ENCODE measurements around the gene OGDH. TPM values are rescaled to one million over a fixed set of nuclear protein-coding genes. Genes with fewer than 3 reads are reported as not detected.
"Not testable (repeated sequence)": the region's sequence is repeated elsewhere in the genome, so short reads cannot be mapped to it uniquely, and the experiment has no call there.

The OGDH gene
- total RNA-seq, 1 donor from 2014 or later, result 62.0 TPM

DNA sequence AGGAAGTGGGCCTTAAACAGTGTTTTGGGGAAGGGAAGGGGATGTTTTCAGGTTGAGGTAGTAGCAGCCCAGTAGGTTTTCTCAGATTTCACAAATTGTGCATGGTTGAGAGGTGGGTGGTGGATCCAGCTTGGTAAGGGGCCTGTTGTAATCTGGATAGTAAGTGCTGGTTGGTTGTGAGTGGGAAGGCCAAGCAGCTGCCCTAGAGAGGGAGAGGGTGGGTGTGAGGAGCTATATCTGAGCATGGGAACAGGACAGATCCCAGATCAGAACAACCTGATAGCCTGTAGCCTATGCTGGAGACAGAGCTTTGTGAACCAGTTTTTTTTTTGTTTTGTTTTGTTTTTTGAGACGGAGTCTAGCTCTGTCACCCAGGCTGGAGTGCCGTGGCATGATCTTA is 88.3 kb downstream of the OGDH start:
- DNase-seq (ENCODE audit: low read depth), result no peak
- no peak overlapping the region for H3K4me3 ChIP-seq (ENCODE audit: low read depth, low read length)
- TF ChIP-seq, protein P1, sequence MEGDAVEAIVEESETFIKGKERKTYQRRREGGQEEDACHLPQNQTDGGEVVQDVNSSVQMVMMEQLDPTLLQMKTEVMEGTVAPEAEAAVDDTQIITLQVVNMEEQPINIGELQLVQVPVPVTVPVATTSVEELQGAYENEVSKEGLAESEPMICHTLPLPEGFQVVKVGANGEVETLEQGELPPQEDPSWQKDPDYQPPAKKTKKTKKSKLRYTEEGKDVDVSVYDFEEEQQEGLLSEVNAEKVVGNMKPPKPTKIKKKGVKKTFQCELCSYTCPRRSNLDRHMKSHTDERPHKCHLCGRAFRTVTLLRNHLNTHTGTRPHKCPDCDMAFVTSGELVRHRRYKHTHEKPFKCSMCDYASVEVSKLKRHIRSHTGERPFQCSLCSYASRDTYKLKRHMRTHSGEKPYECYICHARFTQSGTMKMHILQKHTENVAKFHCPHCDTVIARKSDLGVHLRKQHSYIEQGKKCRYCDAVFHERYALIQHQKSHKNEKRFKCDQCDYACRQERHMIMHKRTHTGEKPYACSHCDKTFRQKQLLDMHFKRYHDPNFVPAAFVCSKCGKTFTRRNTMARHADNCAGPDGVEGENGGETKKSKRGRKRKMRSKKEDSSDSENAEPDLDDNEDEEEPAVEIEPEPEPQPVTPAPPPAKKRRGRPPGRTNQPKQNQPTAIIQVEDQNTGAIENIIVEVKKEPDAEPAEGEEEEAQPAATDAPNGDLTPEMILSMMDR (conservative IDR thresholded peaks at IDR 0.05; ENCODE audit: low read depth, low read length), result no peak

- no peak overlapping the region for H3K4me3 ChIP-seq (ENCODE audit: low read depth, low read length)
- TF ChIP-seq, protein P1 (conservative IDR thresholded peaks at IDR 0.05; ENCODE audit: low read depth, low read length), result no peak
- no peak for DNase-seq (ENCODE audit: low read depth)
These were observed 89.3 kb downstream of the OGDH start for GRCh38 chr7:44695756-44696155.

- TF ChIP-seq, protein P1 (conservative IDR thresholded peaks at IDR 0.05; ENCODE audit: low read depth, low read length), result no peak
- no peak for DNase-seq (ENCODE audit: low read depth)
- H3K4me3 ChIP-seq (ENCODE audit: low read depth, low read length), result no peak overlapping the region
These were observed 90.3 kb downstream of the OGDH start for GRCh38 chr7:44696728-44697127.

DNA sequence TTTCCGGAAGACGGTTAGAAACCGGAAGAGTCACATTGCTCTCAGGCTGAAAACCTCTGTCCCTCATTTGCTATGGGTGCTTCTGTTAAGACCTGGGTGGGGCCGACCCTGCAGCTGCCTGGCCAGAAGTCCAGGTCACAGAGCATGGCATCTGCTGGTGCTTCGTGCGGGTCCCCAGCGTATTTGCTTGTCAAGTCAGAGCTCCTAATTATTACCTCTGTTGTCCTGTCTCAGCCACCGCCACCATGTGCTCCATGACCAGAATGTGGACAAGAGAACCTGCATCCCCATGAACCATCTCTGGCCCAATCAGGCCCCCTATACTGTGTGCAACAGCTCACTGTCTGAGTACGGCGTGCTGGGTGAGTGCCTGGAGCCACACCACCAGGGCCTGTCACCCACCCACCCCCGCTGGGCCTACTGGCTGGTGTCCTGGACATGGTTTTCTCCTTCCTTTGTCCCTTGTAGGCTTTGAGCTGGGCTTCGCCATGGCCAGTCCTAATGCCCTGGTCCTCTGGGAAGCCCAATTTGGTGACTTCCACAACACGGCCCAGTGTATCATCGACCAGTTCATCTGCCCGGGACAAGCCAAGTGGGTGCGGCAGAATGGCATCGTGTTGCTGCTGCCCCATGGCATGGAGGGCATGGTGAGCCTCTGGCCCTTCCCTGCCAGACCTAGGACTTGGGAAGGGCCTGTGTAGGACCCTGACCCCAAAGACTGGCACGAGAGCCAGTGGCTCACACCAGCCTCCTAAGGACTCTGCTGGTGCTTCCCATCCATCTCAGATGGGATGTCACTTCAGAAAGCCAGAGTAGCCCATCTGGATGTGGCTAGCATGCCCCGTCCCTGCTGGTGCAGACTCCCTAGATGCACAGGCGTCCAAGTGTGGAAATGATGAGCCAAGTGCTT is 91.0 kb downstream of the OGDH start:
- H3K4me3 ChIP-seq (ENCODE audit: low read depth, low read length), result no peak overlapping the region
- DNase-seq (ENCODE audit: low read depth), result no peak
- TF ChIP-seq, protein P1 (conservative IDR thresholded peaks at IDR 0.05; ENCODE audit: low read depth, low read length), result no peak

- TF ChIP-seq, protein P1 (conservative IDR thresholded peaks at IDR 0.05; ENCODE audit: low read depth, low read length), result no peak
- H3K4me3 ChIP-seq (ENCODE audit: low read depth, low read length), result no peak overlapping the region
- no peak for DNase-seq (ENCODE audit: low read depth)
These were observed 91.7 kb downstream of the OGDH start for GRCh38 chr7:44698046-44698580.

DNA sequence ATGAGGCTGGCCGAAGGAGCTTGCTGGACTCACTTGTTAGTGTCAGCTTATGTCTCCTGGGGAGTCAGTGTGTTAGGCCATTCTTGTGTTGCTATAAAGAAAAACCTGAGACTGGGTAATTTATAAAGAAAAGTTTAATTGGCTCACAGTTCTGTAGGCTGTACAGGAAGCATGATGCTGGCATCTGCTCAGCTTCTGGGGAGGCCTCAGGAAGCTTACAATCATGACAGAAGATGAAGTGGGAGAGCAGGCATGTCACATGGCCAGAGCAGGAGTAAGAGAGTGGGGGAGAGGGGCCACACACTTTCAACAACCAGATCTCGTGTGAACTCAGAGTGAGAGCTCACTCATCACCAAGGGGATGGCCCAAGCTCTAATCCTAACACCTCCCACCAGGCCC is 93.2 kb downstream of the OGDH start:
- H3K4me3 ChIP-seq (ENCODE audit: low read depth, low read length); DNase-seq (ENCODE audit: low read depth): not testable (repeated sequence)

GRCh38 chr7:44700322-44700721 is 93.9 kb downstream of the OGDH start:
- no peak overlapping the region for H3K4me3 ChIP-seq (ENCODE audit: low read depth, low read length)
- no peak for DNase-seq (ENCODE audit: low read depth)
- TF ChIP-seq, protein P1 (conservative IDR thresholded peaks at IDR 0.05; ENCODE audit: low read depth, low read length), result no peak

- H3K4me3 ChIP-seq (ENCODE audit: low read depth, low read length); DNase-seq (ENCODE audit: low read depth): not testable (repeated sequence)
These were observed 97.0 kb downstream of the OGDH start for GRCh38 chr7:44703391-44703790.

All from epithelial cell of proximal tubule (primary cell).